DLD1 (cell line): ENCODE measurements around the gene RALGPS1.

Experiments
- in situ Hi-C: cut with HindIII; loops from 2 replicates; pipeline ENCODE4 v1.10.0; 2017; ENCODE audit warnings: low sequenced_read_pairs

Gene RALGPS1

GRCh38 chr9:127116088-127116726 is 201.6 kb downstream of the RALGPS1 start:
- in situ Hi-C loops, result no loop called here

- in situ Hi-C loops, result no loop called here
Measured at GRCh38 chr9:127116957-127117356, 202.4 kb downstream of the RALGPS1 start.

- in situ Hi-C loops, result no loop called here
Measured at GRCh38 chr9:127117801-127118200, 203.2 kb downstream of the RALGPS1 start.

- in situ Hi-C loops, result no loop called here
Measured at GRCh38 chr9:127118597-127119319, 204.2 kb downstream of the RALGPS1 start.

- in situ Hi-C loops, result no loop called here
Measured at GRCh38 chr9:127119320-127119709, 204.7 kb downstream of the RALGPS1 start.

GRCh38 chr9:127121628-127122175 is 207.1 kb downstream of the RALGPS1 start:
- in situ Hi-C loops, result no loop called here

GRCh38 chr9:127122176-127123063 is 207.8 kb downstream of the RALGPS1 start, which contains the start of gene ANGPTL2:
ANGPTL2 (minus strand) TSS chr9:127122635; CDS start chr9:127108731, 13,904 bp downstream.
- in situ Hi-C loops, result no loop called here

GRCh38 chr9:127123064-127123890 is 208.7 kb downstream of the RALGPS1 start:
- in situ Hi-C loops, result no loop called here

GRCh38 chr9:127124111-127124531 is 209.5 kb downstream of the RALGPS1 start:
- in situ Hi-C loops, result no loop called here

- in situ Hi-C loops, result no loop called here
Measured at GRCh38 chr9:127124792-127125191, 210.2 kb downstream of the RALGPS1 start.

GRCh38 chr9:127126971-127127370 is 212.4 kb downstream of the RALGPS1 start:
- in situ Hi-C loops, result no loop called here

GRCh38 chr9:127128341-127129072 is 213.9 kb downstream of the RALGPS1 start:
- in situ Hi-C loops, result no loop called here

- in situ Hi-C loops, result no loop called here
Measured at GRCh38 chr9:127129073-127129717, 214.6 kb downstream of the RALGPS1 start.

- in situ Hi-C loops, result no loop called here
Measured at GRCh38 chr9:127129718-127130085, 215.1 kb downstream of the RALGPS1 start.

GRCh38 chr9:127130235-127130634 is 215.7 kb downstream of the RALGPS1 start:
- in situ Hi-C loops, result no loop called here

- in situ Hi-C loops, result no loop called here
Measured at GRCh38 chr9:127130661-127131538, 216.3 kb downstream of the RALGPS1 start.

GRCh38 chr9:127131871-127132270 is 217.3 kb downstream of the RALGPS1 start:
- in situ Hi-C loops, result no loop called here

GRCh38 chr9:127132375-127132774 is 217.8 kb downstream of the RALGPS1 start:
- in situ Hi-C loops, result no loop called here
